Measurements from ENCODE around the gene TCP11X2. TPM values are rescaled to one million over a fixed set of nuclear protein-coding genes. Genes with fewer than 3 reads are reported as not detected.
"Not testable (repeated sequence)": the region's sequence is repeated elsewhere in the genome, so short reads cannot be mapped to it uniquely, and the experiment has no call there.

Gene TCP11X2
- total RNA-seq, 6 donors from 2014 or later = 0.30 to 2.1 (median 1.0) TPM; not detected in 2

GRCh38 chrX:102491766-102492165, 20.2 kb upstream of the TCP11X2 start:
- no peaks in the 10 kb centered on the region for H3K36me3 ChIP-seq
- no peaks in the 10 kb centered on the region for H3K27me3 ChIP-seq
- H3K4me1 ChIP-seq = no peaks in the 10 kb centered on the region
- H3K27ac ChIP-seq = no peak overlapping the region
- no peaks in the 10 kb centered on the region for H3K9me3 ChIP-seq
- TF ChIP-seq CTCF (IDR thresholded peaks at IDR 0.05) (no peak), POLR2A (IDR thresholded peaks at IDR 0.05) (no peak), POLR2AphosphoS5 (IDR thresholded peaks at IDR 0.05) (no peak), EP300 (IDR thresholded peaks at IDR 0.05) (no peak)
- no peak overlapping the region for H3K4me3 ChIP-seq
- no peak for DNase-seq
- ATAC-seq (ENCODE audit: low FRiP score in 2 of 2) = no peak

GRCh38 chrX:102478765-102479164, 7.2 kb upstream of the TCP11X2 start:
- not testable (repeated sequence) for H3K36me3 ChIP-seq; ATAC-seq (ENCODE audit: low FRiP score in 2 of 2); H3K27ac ChIP-seq; H3K4me3 ChIP-seq; DNase-seq; H3K9me3 ChIP-seq; H3K27me3 ChIP-seq; H3K4me1 ChIP-seq
- WGBS, 2 donors = 49% methylated on average over 4 of the region's 5 CpGs; no CpG with 5 or more reads in 1 of the 2 donors

- WGBS, 2 donors = no CpG with 5 or more reads among the region's 3 CpGs
- ATAC-seq (ENCODE audit: low FRiP score in 2 of 2); H3K4me3 ChIP-seq; DNase-seq; H3K27me3 ChIP-seq; H3K9me3 ChIP-seq; H3K36me3 ChIP-seq; H3K27ac ChIP-seq; H3K4me1 ChIP-seq: not testable (repeated sequence)
Observed at GRCh38 chrX:102470215-102470614, 1.4 kb downstream of the TCP11X2 start.

- not testable (repeated sequence) for H3K27ac ChIP-seq; H3K4me1 ChIP-seq; DNase-seq; H3K27me3 ChIP-seq; H3K9me3 ChIP-seq; ATAC-seq (ENCODE audit: low FRiP score in 2 of 2); H3K36me3 ChIP-seq; H3K4me3 ChIP-seq
- WGBS, 2 donors = no CpG with 5 or more reads among the region's 4 CpGs
Observed at GRCh38 chrX:102458615-102459014, 13.0 kb downstream of the TCP11X2 start.

GRCh38 chrX:102439908-102440307, 31.7 kb downstream of the TCP11X2 start, which contains the start of gene NXF2B:
TSS of gene NXF2B (minus strand) at chrX:102440008. CDS start at chrX:102380036, 59,972 bp downstream.
- not testable (repeated sequence) for H3K4me1 ChIP-seq; DNase-seq; H3K36me3 ChIP-seq; H3K4me3 ChIP-seq; H3K27me3 ChIP-seq; ATAC-seq (ENCODE audit: low FRiP score in 2 of 2); H3K27ac ChIP-seq; H3K9me3 ChIP-seq
- WGBS, 2 donors = no CpG with 5 or more reads among the region's 11 CpGs

GRCh38 chrX:102414493-102414892, 57.1 kb downstream of the TCP11X2 start:
- H3K9me3 ChIP-seq; H3K36me3 ChIP-seq; DNase-seq; H3K27ac ChIP-seq; H3K4me1 ChIP-seq; H3K4me3 ChIP-seq; H3K27me3 ChIP-seq; ATAC-seq (ENCODE audit: low FRiP score in 2 of 2): not testable (repeated sequence)
- WGBS, 2 donors = no CpG with 5 or more reads among the region's 4 CpGs

Other genes starting within 250 kb of the TCP11X2 start
- not detected for gene NXF2, start 224.6 kb downstream of the TCP11X2 start, total RNA-seq
- gene NXF2B, start 31.8 kb downstream of the TCP11X2 start, total RNA-seq = under 1 TPM in 1 of 6 donors, not detected in 5; 0.39 TPM
- gene TMSB15A, start 44.9 kb upstream of the TCP11X2 start, total RNA-seq = 1 to 10 TPM in 2 of 6 donors, under 1 TPM in 1, not detected in 3; 0.66 to 5.6 (median 3.0) TPM
- 10 to 100 TPM in 5 of 6 donors, 1 to 10 TPM in 1; 5.1 to 16.8 (median 12.3) TPM for gene ARMCX5, start 127.7 kb upstream of the TCP11X2 start, total RNA-seq
- 1 to 10 TPM; 2.7 to 8.4 (median 4.2) TPM for gene GPRASP1, start 179.7 kb upstream of the TCP11X2 start, total RNA-seq
- 1 to 10 TPM; 3.3 to 9.1 (median 5.6) TPM for gene GPRASP2, start 240.6 kb upstream of the TCP11X2 start, total RNA-seq
- gene GPRASP3, start 248.9 kb upstream of the TCP11X2 start, total RNA-seq = 1 to 10 TPM; 1.1 to 4.1 (median 3.2) TPM

Data from upper lobe of left lung (tissue), 6 donors.